ENCODE data around the gene FAM120C.

- TF ChIP-seq POLR2A (IDR thresholded peaks at IDR 0.05; ENCODE audit: low read length) (no peak), GATA1 (IDR thresholded peaks at IDR 0.05; ENCODE audit: low read depth, low read length) (no peak)
Observed at GRCh38 chrX:54042609-54043021, 140.4 kb downstream of the FAM120C start.

Data from erythroblast (primary cell).